IMR-90 (cell line): ENCODE data around the gene ADGRL3. TPM values are rescaled to one million over a fixed set of nuclear protein-coding genes. Genes with fewer than 3 reads are reported as not detected.

Experiments used
- ATAC-seq: fragments of 200-7000 bp; cut with Tn5 transposase; 2 replicates; pipeline ENCODE4 v1.9.1; 2020; ENCODE audit warnings: low read depth, mild to moderate bottlenecking, moderate library complexity
- BruUV-seq: library from RNA; stranded (reverse); fragments of 400-500 nt; replicated peaks from 2 replicates; lab custom pipeline; 2021; lab: Mats Ljungman, UMichigan
- CTCF ChIA-PET: fragments of 300-600 bp; formaldehyde crosslinking; extraction: SDS; loops from one replicate; lab custom pipeline; 2021; ENCODE audit warnings: antibody characterized with exemption; lab: Yijun Ruan, JAX
- POLR2A ChIA-PET: fragments of 300-600 bp; sonication (Branson Sonifier 250); formaldehyde crosslinking; loops from one replicate; lab custom pipeline; 2022; ENCODE audit warnings: antibody characterized with exemption; ENCODE audit not compliant: unreplicated experiment; lab: Charles Lee
- DNase-seq: peaks from one replicate; pipeline ENCODE4 v3.0.0; 2013
- H2AFZ ChIP-seq: replicated peaks from 2 replicates; pipeline ENCODE3; 2013; ENCODE audit warnings: low read length, mild to moderate bottlenecking; ENCODE audit not compliant: poor library complexity
- H2AK5ac ChIP-seq: 2 replicates; pipeline ENCODE4 v1.6.1; 2013; ENCODE audit warnings: low read depth, low read length, inconsistent platforms
- H2AK9ac ChIP-seq: replicated peaks from 2 replicates; pipeline ENCODE3; 2013; ENCODE audit warnings: mild to moderate bottlenecking, low read depth, low read length, moderate library complexity; ENCODE audit not compliant: poor library complexity
- H2BK120ac ChIP-seq: 2 replicates; pipeline ENCODE4 v1.6.1; 2013; ENCODE audit warnings: low read depth, low read length, inconsistent platforms
- H2BK15ac ChIP-seq: 3 replicates; pipeline ENCODE4 v1.6.1; 2013; ENCODE audit warnings: low read depth, low read length, inconsistent platforms
- H2BK20ac ChIP-seq: 2 replicates; pipeline ENCODE4 v1.6.1; 2013; ENCODE audit warnings: low read depth, mild to moderate bottlenecking, inconsistent platforms, low read length, moderate library complexity
- H2BK5ac ChIP-seq: 2 replicates; pipeline ENCODE4 v1.6.1; 2013; ENCODE audit warnings: mild to moderate bottlenecking, low read depth, low read length, inconsistent platforms; ENCODE audit not compliant: poor library complexity, severe bottlenecking
- H3K14ac ChIP-seq: replicated peaks from 2 replicates; pipeline ENCODE4 v1.6.1; 2013; ENCODE audit warnings: low read depth, low read length, inconsistent platforms
- H3K18ac ChIP-seq: 2 replicates; pipeline ENCODE4 v1.6.1; 2013; ENCODE audit warnings: low read depth, low read length, control low read depth
- H3K23ac ChIP-seq: 2 replicates; pipeline ENCODE4 v1.6.1; 2013; ENCODE audit warnings: low read depth, low read length, inconsistent platforms
- H3K27ac ChIP-seq: 2 replicates; pipeline ENCODE4 v1.5.1; 2013; ENCODE audit warnings: mild to moderate bottlenecking, control low read depth, low read length; ENCODE audit not compliant: insufficient read depth
- H3K27me3 ChIP-seq: 2 replicates; pipeline ENCODE4 v1.6.1; 2013; ENCODE audit warnings: low read length; ENCODE audit not compliant: control insufficient read depth, insufficient read depth
- H3K36me3 ChIP-seq: 2 replicates; pipeline ENCODE4 v1.6.1; 2013; ENCODE audit warnings: low read length, mixed read lengths; ENCODE audit not compliant: control insufficient read depth, insufficient read depth
- H3K4ac ChIP-seq: 2 replicates; pipeline ENCODE4 v1.6.1; 2013; ENCODE audit warnings: low read depth, low read length, inconsistent platforms
- H3K4me1 ChIP-seq: 2 replicates; pipeline ENCODE4 v1.6.1; 2013; ENCODE audit warnings: low read length, mixed read lengths; ENCODE audit not compliant: control insufficient read depth, insufficient read depth
- H3K4me2 ChIP-seq: 2 replicates; pipeline ENCODE4 v1.6.1; 2013; ENCODE audit warnings: low read depth, mild to moderate bottlenecking, control low read depth, low read length, moderate library complexity
- H3K4me3 ChIP-seq: 2 replicates; pipeline ENCODE4 v1.5.1; 2013; ENCODE audit warnings: low read depth, mild to moderate bottlenecking, control low read depth, low read length, moderate library complexity; ENCODE audit not compliant: insufficient read depth
- H3K56ac ChIP-seq: 2 replicates; pipeline ENCODE4 v1.6.1; 2013; ENCODE audit warnings: low read length, inconsistent platforms; ENCODE audit not compliant: insufficient read depth; ENCODE audit errors: extremely low read depth
- H3K79me1 ChIP-seq, 2 experiments: 2 replicates each; pipeline ENCODE4 v1.6.1; 2013; ENCODE audit warnings: low read length in 2 of 2, inconsistent platforms in 1 of 2, low read depth in 1 of 2
- H3K9ac ChIP-seq: 2 replicates; pipeline ENCODE4 v1.6.1; 2013; ENCODE audit warnings: low read depth, low read length, control low read depth
- H3K9me1 ChIP-seq: 2 replicates; pipeline ENCODE4 v1.6.1; 2013; ENCODE audit warnings: low read length, inconsistent platforms; ENCODE audit not compliant: insufficient read depth
- H3K9me3 ChIP-seq: 2 replicates; pipeline ENCODE4 v1.6.1; 2013; ENCODE audit warnings: low read length; ENCODE audit not compliant: control insufficient read depth, insufficient read depth
- H4K20me1 ChIP-seq: 2 replicates; pipeline ENCODE4 v1.6.1; 2013; ENCODE audit warnings: low read length, inconsistent platforms; ENCODE audit not compliant: insufficient read depth
- H4K5ac ChIP-seq: 2 replicates; pipeline ENCODE4 v1.6.1; 2013; ENCODE audit warnings: mild to moderate bottlenecking, low read depth, low read length, control low read depth
- H4K8ac ChIP-seq, 2 experiments: 2 replicates each; pipeline ENCODE4 v1.6.1; 2013; ENCODE audit warnings: low read depth in 2 of 2, low read length in 2 of 2, control low read depth in 1 of 2, inconsistent platforms in 1 of 2
- H4K91ac ChIP-seq: 2 replicates; pipeline ENCODE4 v1.6.1; 2013; ENCODE audit warnings: low read depth, low read length, inconsistent platforms; ENCODE audit not compliant: insufficient read depth
- BHLHE40 ChIP-seq: fragments of 150-350 bp; IDR thresholded peaks from 2 replicates; pipeline ENCODE4 v1.6.1; 2016; ENCODE audit warnings: mild to moderate bottlenecking, low read depth, low read length
- CEBPB ChIP-seq: IDR thresholded peaks from 2 replicates; pipeline ENCODE4 v1.6.1; 2012; ENCODE audit warnings: low read depth, low read length, improper control_type of control experiment
- CHD1 ChIP-seq: IDR thresholded peaks from 2 replicates; pipeline ENCODE4 v1.6.1; 2012; ENCODE audit warnings: low read depth, low read length, improper control_type of control experiment
- CTCF ChIP-seq: conservative IDR thresholded peaks from 2 replicates; pipeline ENCODE4 v1.5.1; 2012; ENCODE audit warnings: mild to moderate bottlenecking, low read depth, low read length, improper control_type of control experiment
- FOS ChIP-seq: fragments of 150-350 bp; IDR thresholded peaks from 2 replicates; pipeline ENCODE4 v1.6.1; 2016; ENCODE audit warnings: low read depth, low read length
- MXI1 ChIP-seq: IDR thresholded peaks from 2 replicates; pipeline ENCODE4 v1.6.1; 2012; ENCODE audit warnings: low read depth, mild to moderate bottlenecking, low read length, moderate library complexity, borderline replicate concordance
- POLR2A ChIP-seq: IDR thresholded peaks from 2 replicates; pipeline ENCODE4 v1.6.1; 2012; ENCODE audit warnings: mild to moderate bottlenecking, low read depth, low read length
- RAD21 ChIP-seq: IDR thresholded peaks from 2 replicates; pipeline ENCODE4 v1.6.1; 2012; ENCODE audit warnings: low read length, improper control_type of control experiment
- RFX5 ChIP-seq: IDR thresholded peaks from 2 replicates; pipeline ENCODE4 v1.8.0; 2012; ENCODE audit warnings: low read depth, mild to moderate bottlenecking, low read length, moderate library complexity
- SMC3 ChIP-seq: fragments of 150-350 bp; IDR thresholded peaks from 2 replicates; pipeline ENCODE4 v1.6.1; 2016; ENCODE audit warnings: low read depth, mild to moderate bottlenecking, antibody characterized with exemption, low read length, moderate library complexity
- WGBS, 2 experiments: methylation state at CpG; one replicate each; pipeline versions ENCODE4 v1.1.5 to v1.1.7; 2013; ENCODE audit warnings: missing lambda C conversion rate in 2 of 2; ENCODE audit not compliant: insufficient read length in 1 of 2; ENCODE audit errors: extremely low coverage in 2 of 2; 5-methylcytosine and 5-hydroxymethylcytosine counted together
- dilution Hi-C: fragments of 300-500 bp; cut with HindIII; formaldehyde crosslinking; loops from one replicate; pipeline ENCODE4 v1.14.3; 2018; ENCODE audit warnings: low sequenced_read_pairs; ENCODE audit not compliant: unreplicated experiment
- in situ Hi-C: fragments of 300-500 bp; cut with MboI; formaldehyde crosslinking; loops from 3 replicates; pipeline ENCODE4 v1.14.3; 2019; ENCODE audit warnings: low sequenced_read_pairs, inconsistent platforms, mixed read lengths
- intact Hi-C: fragments of 100-400 bp; cut with micrococcal nuclease; formaldehyde crosslinking; loops from 2 replicates; pipeline ENCODE4 v1.10.0; 2022
- polyA plus RNA-seq, 3 experiments: library from polyadenylated mRNA; depleted of rRNA; stranded (reverse); fragments of >200 nt; gene quantifications; 2 replicates each; pipeline ENCODE4 v1.2.3, GENCODE V29; 2012; ENCODE audit warnings: low replicate concordance in 1 of 3
- total RNA-seq: library from RNA; depleted of rRNA; stranded (reverse); fragments of >200 nt; gene quantifications from 2 replicates; pipeline ENCODE4 v1.2.3, GENCODE V29; 2012

Gene ADGRL3
- total and polyA plus RNA-seq, 2 of the 4 experiments (the other 2 are of a cell fraction) = 0.46 to 2.5 TPM

- Histone ChIP-seq H4K91ac (no peak overlapping the region), H3K14ac (no peak overlapping the region), H2BK120ac (no peak overlapping the region), H4K8ac (no peak overlapping the region), H3K4ac (no peak overlapping the region), H3K23ac (no peak overlapping the region), H4K20me1 (no peaks in the 10 kb centered on the region), H3K4me2 (no peak overlapping the region), H2BK15ac (no peak overlapping the region), H3K4me3 (no peak overlapping the region), H3K36me3 (no peaks in the 10 kb centered on the region), H2BK20ac (no peak overlapping the region), H2AK9ac (no peak overlapping the region), H3K9me1 (no peaks in the 10 kb centered on the region), H2AK5ac (no peak overlapping the region), H3K18ac (no peak overlapping the region), H3K27ac (no peak overlapping the region), H2BK5ac (no peak overlapping the region), H4K5ac (no peak overlapping the region), H3K27me3 (no peaks in the 10 kb centered on the region), H3K56ac (no peak overlapping the region), H3K79me1 (no peaks in the 10 kb centered on the region), H2AFZ (no peak overlapping the region), H3K9ac (no peak overlapping the region), H3K9me3 (no peaks in the 10 kb centered on the region), H3K4me1 (no peaks in the 10 kb centered on the region)
- in situ Hi-C loops (no loop called here), intact Hi-C loops (no loop called here), dilution Hi-C loops (no loop called here)
- ChIA-PET CTCF (no interaction called here), POLR2A (no interaction called here)
- DNase-seq = no peak
- TF ChIP-seq CHD1 = no peak
- TF ChIP-seq POLR2A = no peak
- TF ChIP-seq BHLHE40 = no peak
- TF ChIP-seq SMC3 = no peak
- no peak for TF ChIP-seq MXI1
- no peak for TF ChIP-seq CEBPB
- no peak for TF ChIP-seq FOS
- no peak for TF ChIP-seq CTCF
- TF ChIP-seq RFX5 = no peak
- no peak for TF ChIP-seq RAD21
- ATAC-seq = no peak
- BruUV-seq = no TSS peak
- 87% methylated on average over 3 of the region's 11 CpGs; no CpG with 5 or more reads in 1 of the 2 experiments for WGBS, 2 experiments
Observed at GRCh38 chr4:61427099-61427817, 227.1 kb downstream of the ADGRL3 start.
